Natural killer cell treated with Interleukin-12 subunit alpha and Interleukin-12 subunit beta and Interleukin-15 and Interleukin-18, amount 100 ng/mL, for 72 hours (primary cell): ENCODE results near the gene ABCC8. TPM values are rescaled to one million over a fixed set of nuclear protein-coding genes. Genes with fewer than 3 reads are reported as not detected.

Experiments used
- ATAC-seq, 2 donors: fragments of 150-1000 bp; cut with Tn5 transposase in 1 of 2; sonication (Bioruptor Pico), chemical (Tn5 transposase) in 1 of 2; 2 replicates each; pipeline ENCODE4 v1.10.0; 2021
- DNase-seq: peaks from one replicate; pipeline ENCODE4 v3.0.0; 2022; ENCODE audit warnings: low spot score
- H3K27ac Mint-ChIP-seq, 2 donors: 1 replicate in 1 of 2; 2 replicates in 1 of 2; pipeline ENCODE4 v1.8.0; 2022; ENCODE audit warnings: mixed read lengths in 2 of 2, mild to moderate bottlenecking in 1 of 2, moderate library complexity in 1 of 2
- H3K27me3 Mint-ChIP-seq, 2 donors: 1 replicate in 1 of 2; 2 replicates in 1 of 2; pipeline ENCODE4 v1.8.0; 2022; ENCODE audit warnings: mixed read lengths in 2 of 2
- H3K36me3 Mint-ChIP-seq: one replicate; pipeline ENCODE4 v1.8.0; 2022; ENCODE audit warnings: mixed read lengths
- H3K4me1 Mint-ChIP-seq, 2 donors: 1 replicate in 1 of 2; 2 replicates in 1 of 2; pipeline ENCODE4 v1.8.0; 2022; ENCODE audit warnings: low read depth in 2 of 2, mixed read lengths in 2 of 2, mild to moderate bottlenecking in 1 of 2
- H3K4me3 Mint-ChIP-seq: one replicate; pipeline ENCODE4 v1.8.0; 2022; ENCODE audit warnings: mixed read lengths
- H3K9me3 Mint-ChIP-seq: 2 replicates; pipeline ENCODE4 v1.8.0; 2022; ENCODE audit warnings: mixed read lengths
- total RNA-seq, 2 donors: library from RNA; stranded (reverse); gene quantifications; one replicate each; pipeline ENCODE4 v1.2.3, GENCODE V29; 2022

The ABCC8 gene
- total RNA-seq, 2 donors from 2014 or later = not detected

GRCh38 chr11:17512101-17512500 lies 35.5 kb upstream of the ABCC8 start:
- Mint-ChIP-seq H3K4me3 (no peak overlapping the region), H3K27me3 (peaks cover 14 to 22% of the 10 kb centered on the region in 2 donors), H3K9me3 (no peaks in the 10 kb centered on the region)

GRCh38 chr11:17511571-17511970 lies 34.9 kb upstream of the ABCC8 start:
- H3K27ac Mint-ChIP-seq = no peak overlapping the region
- H3K4me1 Mint-ChIP-seq = no peaks in the 10 kb centered on the region
- DNase-seq = no peak
- no peak for ATAC-seq
- no peaks in the 10 kb centered on the region for H3K9me3 Mint-ChIP-seq
- peaks cover 14 to 24% of the 10 kb centered on the region in 2 donors for H3K27me3 Mint-ChIP-seq
- H3K4me3 Mint-ChIP-seq = no peak overlapping the region
- no peaks in the 10 kb centered on the region for H3K36me3 Mint-ChIP-seq

More at GRCh38 chr11:17512101-17512500, 35.5 kb upstream of the ABCC8 start:
- Mint-ChIP-seq H3K27ac (no peak overlapping the region), H3K4me1 (no peaks in the 10 kb centered on the region), H3K36me3 (no peaks in the 10 kb centered on the region)
- no peak for ATAC-seq
- DNase-seq = no peak

- H3K27ac Mint-ChIP-seq = no peak overlapping the region
These were observed 34.0 kb upstream of the ABCC8 start for GRCh38 chr11:17510507-17511206.

GRCh38 chr11:17508791-17509190 lies 32.1 kb upstream of the ABCC8 start:
- no peak overlapping the region for H3K27ac Mint-ChIP-seq
- no peaks in the 10 kb centered on the region for H3K36me3 Mint-ChIP-seq
- H3K4me1 Mint-ChIP-seq = peaks cover 0 to 2% of the 10 kb centered on the region in 2 donors
- DNase-seq = no peak
- H3K4me3 Mint-ChIP-seq = no peak overlapping the region
- ATAC-seq = no peak
- no peaks in the 10 kb centered on the region for H3K9me3 Mint-ChIP-seq
- H3K27me3 Mint-ChIP-seq = peaks cover 14 to 20% of the 10 kb centered on the region in 2 donors

More at GRCh38 chr11:17510507-17511206, 34.0 kb upstream of the ABCC8 start:
- Mint-ChIP-seq H3K9me3 (no peaks in the 10 kb centered on the region), H3K36me3 (no peaks in the 10 kb centered on the region), H3K27me3 (peaks cover 14 to 22% of the 10 kb centered on the region in 2 donors), H3K4me1 (no peaks in the 10 kb centered on the region), H3K4me3 (no peak overlapping the region)
- no peak for ATAC-seq
- no peak for DNase-seq

- Mint-ChIP-seq H3K4me1 (peaks cover 0 to 2% of the 10 kb centered on the region in 2 donors), H3K9me3 (no peaks in the 10 kb centered on the region), H3K36me3 (no peaks in the 10 kb centered on the region), H3K4me3 (no peak overlapping the region), H3K27me3 (peaks cover 14 to 18% of the 10 kb centered on the region in 2 donors), H3K27ac (no peak overlapping the region)
- ATAC-seq = no peak
- DNase-seq = no peak
These were observed 31.7 kb upstream of the ABCC8 start for GRCh38 chr11:17508306-17508705.

- H3K36me3 Mint-ChIP-seq = no peaks in the 10 kb centered on the region
- peaks cover 0 to 2% of the 10 kb centered on the region in 2 donors for H3K4me1 Mint-ChIP-seq
- peaks cover 14 to 15% of the 10 kb centered on the region in 2 donors for H3K27me3 Mint-ChIP-seq
- ATAC-seq = no peak
- no peak overlapping the region for H3K4me3 Mint-ChIP-seq
- H3K27ac Mint-ChIP-seq = no peak overlapping the region
- no peaks in the 10 kb centered on the region for H3K9me3 Mint-ChIP-seq
- no peak for DNase-seq
These were observed 31.1 kb upstream of the ABCC8 start for GRCh38 chr11:17507773-17508172.

GRCh38 chr11:17506942-17507341 lies 30.3 kb upstream of the ABCC8 start:
- ATAC-seq (no peak), DNase-seq (no peak)
- Mint-ChIP-seq H3K4me3 (no peak overlapping the region), H3K27ac (no peak overlapping the region), H3K36me3 (no peaks in the 10 kb centered on the region), H3K4me1 (peaks cover 0 to 2% of the 10 kb centered on the region in 2 donors), H3K27me3 (peaks cover 11 to 12% of the 10 kb centered on the region in 2 donors), H3K9me3 (no peaks in the 10 kb centered on the region)

GRCh38 chr11:17506314-17506713 lies 29.7 kb upstream of the ABCC8 start:
- H3K27me3 Mint-ChIP-seq = peaks cover 7 to 10% of the 10 kb centered on the region in 2 donors
- no peak overlapping the region for H3K27ac Mint-ChIP-seq
- DNase-seq = no peak
- H3K4me1 Mint-ChIP-seq = peaks cover 0 to 2% of the 10 kb centered on the region in 2 donors
- no peaks in the 10 kb centered on the region for H3K36me3 Mint-ChIP-seq
- ATAC-seq = no peak
- H3K4me3 Mint-ChIP-seq = no peak overlapping the region
- H3K9me3 Mint-ChIP-seq = no peaks in the 10 kb centered on the region

- DNase-seq (no peak), ATAC-seq (no peak)
- H3K4me1 Mint-ChIP-seq = peaks cover 0 to 2% of the 10 kb centered on the region in 2 donors
- H3K36me3 Mint-ChIP-seq = no peaks in the 10 kb centered on the region
- H3K27ac Mint-ChIP-seq = no peak overlapping the region
- H3K27me3 Mint-ChIP-seq = peaks cover 7 to 10% of the 10 kb centered on the region in 2 donors
- no peaks in the 10 kb centered on the region for H3K9me3 Mint-ChIP-seq
- no peak overlapping the region for H3K4me3 Mint-ChIP-seq
These were observed 28.5 kb upstream of the ABCC8 start for GRCh38 chr11:17505146-17505545.

- ATAC-seq (peak; percentile 46 to 62), DNase-seq (no peak)
- Mint-ChIP-seq H3K27ac (no peak overlapping the region), H3K36me3 (no peaks in the 10 kb centered on the region), H3K4me3 (no peak overlapping the region), H3K4me1 (peaks cover 0 to 2% of the 10 kb centered on the region in 2 donors), H3K27me3 (peaks cover 7 to 10% of the 10 kb centered on the region in 2 donors), H3K9me3 (no peaks in the 10 kb centered on the region)
These were observed 27.9 kb upstream of the ABCC8 start for GRCh38 chr11:17504330-17505107.

GRCh38 chr11:17502630-17503029 lies 26.0 kb upstream of the ABCC8 start:
- Mint-ChIP-seq H3K4me1 (peaks cover 0 to 2% of the 10 kb centered on the region in 2 donors), H3K36me3 (no peaks in the 10 kb centered on the region), H3K27ac (no peak overlapping the region), H3K9me3 (no peaks in the 10 kb centered on the region), H3K27me3 (peaks cover 0 to 3% of the 10 kb centered on the region in 2 donors), H3K4me3 (no peak overlapping the region)
- no peak for ATAC-seq
- DNase-seq = no peak

GRCh38 chr11:17500673-17501072 lies 24.0 kb upstream of the ABCC8 start:
- H3K9me3 Mint-ChIP-seq = no peaks in the 10 kb centered on the region
- H3K27me3 Mint-ChIP-seq = no peaks in the 10 kb centered on the region
- peaks cover 0 to 2% of the 10 kb centered on the region in 2 donors for H3K4me1 Mint-ChIP-seq
- ATAC-seq (no peak), DNase-seq (no peak)
- H3K27ac Mint-ChIP-seq = no peak overlapping the region
- H3K4me3 Mint-ChIP-seq = no peak overlapping the region
- no peaks in the 10 kb centered on the region for H3K36me3 Mint-ChIP-seq

GRCh38 chr11:17498475-17498874 lies 21.8 kb upstream of the ABCC8 start:
- no peak overlapping the region for H3K27ac Mint-ChIP-seq
- peaks cover 0 to 2% of the 10 kb centered on the region in 2 donors for H3K27me3 Mint-ChIP-seq
- H3K4me3 Mint-ChIP-seq = no peak overlapping the region
- H3K4me1 Mint-ChIP-seq = no peaks in the 10 kb centered on the region
- H3K36me3 Mint-ChIP-seq = no peaks in the 10 kb centered on the region
- no peaks in the 10 kb centered on the region for H3K9me3 Mint-ChIP-seq
- DNase-seq (no peak), ATAC-seq (no peak)

GRCh38 chr11:17498058-17498457 lies 21.4 kb upstream of the ABCC8 start:
- no peak for DNase-seq
- no peak overlapping the region for H3K4me3 Mint-ChIP-seq
- no peak for ATAC-seq
- no peak overlapping the region for H3K27ac Mint-ChIP-seq
- H3K36me3 Mint-ChIP-seq = no peaks in the 10 kb centered on the region
- H3K27me3 Mint-ChIP-seq = peaks cover 0 to 3% of the 10 kb centered on the region in 2 donors
- H3K4me1 Mint-ChIP-seq = no peaks in the 10 kb centered on the region
- no peaks in the 10 kb centered on the region for H3K9me3 Mint-ChIP-seq
